GM21717 (cell line): ENCODE data around the gene PIM1.
"Not testable (repeated sequence)": the region's sequence is repeated elsewhere in the genome, so short reads cannot be mapped to it uniquely, and the experiment has no call there.

Experiments used
- ATAC-seq: cut with Tn5 transposase; IDR thresholded peaks from one replicate; pipeline ENCODE4 v1.9.1; 2021; ENCODE audit warnings: mild to moderate bottlenecking, moderate library complexity; ENCODE audit not compliant: unreplicated experiment

The PIM1 gene

GRCh38 chr6:37170273-37171200, 585 bp downstream of the PIM1 start:
- peak; percentile 24 for ATAC-seq

DNA sequence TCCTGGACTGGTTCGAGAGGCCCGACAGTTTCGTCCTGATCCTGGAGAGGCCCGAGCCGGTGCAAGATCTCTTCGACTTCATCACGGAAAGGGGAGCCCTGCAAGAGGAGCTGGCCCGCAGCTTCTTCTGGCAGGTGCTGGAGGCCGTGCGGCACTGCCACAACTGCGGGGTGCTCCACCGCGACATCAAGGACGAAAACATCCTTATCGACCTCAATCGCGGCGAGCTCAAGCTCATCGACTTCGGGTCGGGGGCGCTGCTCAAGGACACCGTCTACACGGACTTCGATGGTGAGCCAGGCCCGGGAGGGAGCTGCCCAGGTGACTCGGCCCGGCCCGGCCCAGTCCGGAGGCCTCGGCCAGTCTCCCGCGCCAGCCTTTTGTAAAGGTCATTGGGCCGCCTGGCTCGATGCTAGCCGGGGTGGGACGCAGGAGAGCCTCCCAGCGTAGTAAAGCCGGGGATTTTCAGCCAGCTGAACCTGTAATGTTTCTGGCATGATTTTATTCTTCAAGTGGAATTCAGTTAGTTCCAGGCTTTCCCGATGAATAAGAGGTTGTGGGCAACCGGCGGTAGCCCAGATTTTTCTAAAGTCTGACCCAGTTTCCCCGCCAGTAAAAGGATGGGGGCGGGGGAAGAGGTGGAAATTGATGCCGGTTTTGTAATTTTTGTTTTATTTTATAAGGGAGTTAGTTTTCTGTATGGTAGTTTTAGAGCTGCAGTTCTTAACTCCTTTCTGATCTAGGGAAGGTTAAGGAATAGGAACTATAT, 1.4 kb downstream of the PIM1 start:
- ATAC-seq, result no peak

DNA sequence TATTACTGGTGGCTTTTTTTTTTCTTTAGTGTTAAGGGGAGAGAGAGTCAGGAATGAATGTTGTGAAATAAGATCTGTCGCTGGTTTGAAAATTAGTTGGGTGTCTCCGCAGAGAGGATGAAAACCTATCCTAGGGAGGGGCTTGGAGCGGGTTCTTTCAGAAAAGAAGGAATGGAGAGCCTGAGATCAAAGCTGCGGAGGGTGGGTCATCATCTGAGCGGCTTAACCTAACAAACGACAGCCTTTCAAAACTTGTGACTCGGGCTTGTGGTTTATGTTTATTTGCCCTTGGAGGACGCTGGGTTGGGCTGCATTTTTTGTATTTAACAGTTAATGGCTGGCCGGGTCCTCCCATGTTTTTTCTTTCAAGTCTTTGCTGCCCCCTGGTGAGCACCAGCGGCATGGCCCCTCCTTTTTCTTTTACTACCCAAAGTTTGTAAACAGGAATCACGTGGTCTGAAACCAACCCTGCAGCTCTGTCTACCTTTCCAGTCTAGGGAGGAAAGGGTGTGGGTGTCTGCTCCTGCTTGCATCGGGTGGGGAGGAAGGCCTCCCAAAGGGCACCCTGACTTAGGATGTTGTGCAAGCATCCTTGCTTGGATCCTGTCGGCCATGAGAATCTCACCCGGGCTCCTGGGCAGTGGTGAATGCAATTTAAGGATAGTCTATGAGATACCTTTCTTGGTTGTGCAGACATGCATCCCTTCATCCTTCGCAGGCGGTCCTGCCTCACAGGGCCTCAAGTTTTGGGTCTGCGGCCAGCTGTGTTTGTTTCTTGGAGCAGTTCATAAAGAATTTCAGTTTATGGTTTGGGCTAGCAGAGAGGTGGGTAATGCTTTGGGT, 2.2 kb downstream of the PIM1 start:
- no peak for ATAC-seq

DNA sequence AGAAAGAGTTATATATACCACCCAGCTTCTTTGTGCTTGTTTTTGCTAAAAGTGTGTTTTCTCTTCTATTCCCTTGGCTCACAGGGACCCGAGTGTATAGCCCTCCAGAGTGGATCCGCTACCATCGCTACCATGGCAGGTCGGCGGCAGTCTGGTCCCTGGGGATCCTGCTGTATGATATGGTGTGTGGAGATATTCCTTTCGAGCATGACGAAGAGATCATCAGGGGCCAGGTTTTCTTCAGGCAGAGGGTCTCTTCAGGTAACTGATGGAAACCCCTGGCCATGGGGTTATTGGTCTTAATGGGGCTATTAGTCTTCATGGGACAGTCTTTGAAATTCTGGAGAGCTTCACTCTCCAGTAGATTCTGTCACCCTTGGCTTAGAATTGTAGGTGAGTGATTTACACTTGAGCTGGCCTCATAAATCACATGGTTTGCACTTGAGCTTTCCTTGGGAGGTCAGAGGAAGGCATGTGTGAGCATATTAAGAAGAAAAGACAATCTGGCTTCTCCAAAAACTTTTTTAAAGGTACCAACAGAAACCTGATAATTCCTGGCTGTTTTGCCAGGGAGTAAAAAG, 3.0 kb downstream of the PIM1 start:
- ATAC-seq, result no peak

DNA sequence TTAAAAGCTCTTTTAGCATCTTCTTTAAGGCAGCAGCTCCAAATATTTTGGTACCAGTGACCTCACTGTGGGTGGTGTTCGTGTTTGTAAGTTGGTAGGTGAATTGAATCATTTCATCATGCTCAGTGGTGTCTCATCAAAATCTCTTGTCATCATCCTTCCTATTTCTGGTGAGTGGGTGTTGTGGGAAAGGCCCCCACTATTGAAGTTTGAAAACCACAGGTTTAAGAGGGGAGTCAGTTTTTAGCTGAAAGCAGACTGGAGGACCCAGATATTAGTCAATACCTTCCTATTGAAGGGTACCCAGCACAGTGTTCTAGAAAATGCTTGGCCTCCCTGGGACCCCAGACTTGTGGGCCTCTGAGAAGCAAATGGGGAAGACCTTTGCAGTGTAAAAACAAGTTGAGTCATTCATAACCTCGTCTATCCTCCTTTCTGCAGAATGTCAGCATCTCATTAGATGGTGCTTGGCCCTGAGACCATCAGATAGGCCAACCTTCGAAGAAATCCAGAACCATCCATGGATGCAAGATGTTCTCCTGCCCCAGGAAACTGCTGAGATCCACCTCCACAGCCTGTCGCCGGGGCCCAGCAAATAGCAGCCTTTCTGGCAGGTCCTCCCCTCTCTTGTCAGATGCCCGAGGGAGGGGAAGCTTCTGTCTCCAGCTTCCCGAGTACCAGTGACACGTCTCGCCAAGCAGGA, 3.7 kb downstream of the PIM1 start:
- no peak for ATAC-seq

- ATAC-seq, result no peak
Observed at GRCh38 chr6:37174196-37174514, 4.2 kb downstream of the PIM1 start.

DNA sequence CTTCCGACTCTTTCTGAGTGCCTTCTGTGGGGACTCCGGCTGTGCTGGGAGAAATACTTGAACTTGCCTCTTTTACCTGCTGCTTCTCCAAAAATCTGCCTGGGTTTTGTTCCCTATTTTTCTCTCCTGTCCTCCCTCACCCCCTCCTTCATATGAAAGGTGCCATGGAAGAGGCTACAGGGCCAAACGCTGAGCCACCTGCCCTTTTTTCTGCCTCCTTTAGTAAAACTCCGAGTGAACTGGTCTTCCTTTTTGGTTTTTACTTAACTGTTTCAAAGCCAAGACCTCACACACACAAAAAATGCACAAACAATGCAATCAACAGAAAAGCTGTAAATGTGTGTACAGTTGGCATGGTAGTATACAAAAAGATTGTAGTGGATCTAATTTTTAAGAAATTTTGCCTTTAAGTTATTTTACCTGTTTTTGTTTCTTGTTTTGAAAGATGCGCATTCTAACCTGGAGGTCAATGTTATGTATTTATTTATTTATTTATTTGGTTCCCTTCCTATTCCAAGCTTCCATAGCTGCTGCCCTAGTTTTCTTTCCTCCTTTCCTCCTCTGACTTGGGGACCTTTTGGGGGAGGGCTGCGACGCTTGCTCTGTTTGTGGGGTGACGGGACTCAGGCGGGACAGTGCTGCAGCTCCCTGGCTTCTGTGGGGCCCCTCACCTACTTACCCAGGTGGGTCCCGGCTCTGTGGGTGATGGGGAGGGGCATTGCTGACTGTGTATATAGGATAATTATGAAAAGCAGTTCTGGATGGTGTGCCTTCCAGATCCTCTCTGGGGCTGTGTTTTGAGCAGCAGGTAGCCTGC, 4.8 kb downstream of the PIM1 start:
- ATAC-seq, result no peak

DNA sequence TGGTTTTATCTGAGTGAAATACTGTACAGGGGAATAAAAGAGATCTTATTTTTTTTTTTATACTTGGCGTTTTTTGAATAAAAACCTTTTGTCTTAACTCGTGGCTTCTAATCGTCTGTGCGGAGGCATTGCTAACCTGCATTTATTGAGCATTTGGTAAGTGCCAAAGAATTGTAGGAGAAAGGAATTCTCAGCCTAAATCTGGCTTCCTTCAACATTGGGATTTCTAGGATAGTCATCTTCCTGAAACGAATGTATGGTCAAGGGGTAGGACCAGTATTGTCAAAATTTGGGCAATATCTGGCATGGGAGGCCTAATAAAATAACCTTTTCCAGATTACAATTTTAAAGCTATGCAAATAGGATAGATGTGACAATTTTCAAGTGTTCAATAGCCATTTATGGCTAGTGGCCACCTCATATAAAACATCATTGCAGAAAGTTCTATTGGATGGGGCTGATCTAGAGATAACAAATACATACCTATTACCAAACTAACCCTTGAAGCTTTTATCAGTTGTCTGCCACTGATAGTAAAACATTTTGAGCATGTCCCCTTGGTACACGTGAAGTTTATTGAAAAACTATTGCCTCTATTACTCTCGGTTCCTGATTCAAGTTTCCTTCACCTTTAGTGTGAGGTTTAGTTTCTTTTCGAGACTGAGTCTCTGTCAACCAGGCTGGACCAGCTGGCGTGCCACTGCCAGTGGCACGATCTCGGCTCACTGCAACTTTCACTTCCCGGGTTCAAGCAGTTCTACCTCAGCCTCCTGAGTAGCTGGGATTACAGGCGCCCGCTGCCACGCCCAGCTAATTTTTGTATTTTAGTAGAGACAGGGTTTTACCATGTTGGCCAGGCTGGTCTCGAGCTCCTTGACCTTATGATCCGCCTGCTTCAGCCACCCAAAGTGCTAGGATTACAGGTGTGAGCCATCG, 5.6 kb downstream of the PIM1 start:
- no peak for ATAC-seq

GRCh38 chr6:37176268-37177076, 6.5 kb downstream of the PIM1 start:
- ATAC-seq, result no peak

DNA sequence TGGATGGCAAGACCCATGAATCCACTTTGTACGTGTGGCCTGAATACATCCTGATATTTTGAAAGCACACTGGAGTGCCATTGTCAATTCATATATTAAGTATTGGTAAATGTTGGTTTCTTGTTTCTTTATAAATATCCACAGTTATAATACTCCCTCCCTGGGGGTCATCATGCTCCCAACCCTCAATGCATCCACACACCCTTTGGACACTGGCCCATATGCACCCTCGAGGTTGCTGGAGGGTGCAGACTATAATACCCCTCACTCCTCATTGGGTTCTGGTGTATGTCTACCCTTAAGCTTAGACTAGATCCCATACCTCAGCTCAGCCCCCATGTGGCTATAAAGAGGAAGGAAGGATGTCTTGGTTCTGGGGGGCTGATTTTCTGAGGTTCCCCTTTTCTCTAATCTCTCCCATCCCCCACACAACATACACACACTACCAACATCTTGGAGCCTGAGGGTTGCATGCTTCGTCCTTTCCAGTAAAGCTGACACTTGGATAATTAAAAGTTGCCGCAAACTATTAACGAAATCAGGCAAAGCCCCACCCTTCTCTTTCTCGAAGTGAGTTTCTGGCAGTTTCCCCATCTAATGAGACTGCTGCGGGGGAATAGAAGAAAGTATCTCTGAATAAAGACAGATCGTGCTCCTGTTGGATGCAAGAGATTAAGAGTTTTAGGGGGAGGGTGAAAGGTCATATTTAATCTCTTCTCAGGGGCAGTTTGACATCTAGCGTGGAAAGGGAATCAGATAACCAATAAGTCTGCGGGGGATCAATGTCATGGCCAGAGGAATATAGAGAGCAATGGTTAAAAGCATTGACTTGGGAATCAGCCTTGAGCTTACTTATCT, 7.4 kb downstream of the PIM1 start:
- no peak for ATAC-seq

DNA sequence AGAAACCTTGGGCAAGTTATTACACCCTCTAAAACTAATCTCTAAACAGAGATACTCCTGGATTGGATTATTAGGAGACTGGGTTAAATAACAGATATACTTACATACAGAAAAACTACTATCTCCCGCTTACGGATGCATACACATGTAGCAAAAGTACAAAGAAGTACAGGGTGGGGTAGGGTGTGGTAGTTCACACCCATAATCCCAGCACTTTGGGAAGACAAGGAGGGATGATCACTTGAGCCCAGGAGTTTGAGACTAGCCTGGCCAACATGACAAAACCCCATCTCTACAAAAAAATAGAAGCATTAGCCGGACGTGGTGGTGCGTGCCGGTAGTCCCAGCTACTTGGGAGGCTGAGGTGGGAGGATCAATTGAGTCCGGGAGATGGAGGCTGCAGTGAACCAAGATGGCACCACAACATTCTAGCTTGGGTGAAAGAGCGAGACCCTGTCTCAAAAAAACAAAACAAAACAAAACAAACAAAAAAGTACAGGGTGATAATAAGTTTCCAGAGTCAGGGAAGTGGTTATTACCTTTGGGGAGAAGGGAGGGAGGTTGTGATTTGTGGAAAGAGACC, 8.1 kb downstream of the PIM1 start:
- no peak for ATAC-seq

- ATAC-seq, result no peak
Observed at GRCh38 chr6:37180075-37180474, 10.1 kb downstream of the PIM1 start.

- ATAC-seq, result not testable (repeated sequence)
Observed at GRCh38 chr6:37180610-37181009, 10.7 kb downstream of the PIM1 start.

- no peak for ATAC-seq
Observed at GRCh38 chr6:37182736-37183590, 13.0 kb downstream of the PIM1 start.

- ATAC-seq, result not testable (repeated sequence)
Observed at GRCh38 chr6:37185949-37186720, 16.2 kb downstream of the PIM1 start.
